HG03575 (cell line): ENCODE results near the gene VPS16.
"Not testable (repeated sequence)": the region's sequence is repeated elsewhere in the genome, so short reads cannot be mapped to it uniquely, and the experiment has no call there.

Experiments
- ATAC-seq: cut with Tn5 transposase; IDR thresholded peaks from one replicate; pipeline ENCODE4 v1.9.1; 2021; ENCODE audit not compliant: unreplicated experiment, insufficient number of reproducible peaks, low FRiP score; ENCODE audit errors: extremely low read depth

The VPS16 gene

GRCh38 chr20:2826655-2827054, 13.9 kb upstream of the VPS16 start:
- no peak for ATAC-seq

- ATAC-seq = no peak
These were observed 11.2 kb upstream of the VPS16 start for GRCh38 chr20:2829376-2829775.

- not testable (repeated sequence) for ATAC-seq
These were observed 9.3 kb upstream of the VPS16 start for GRCh38 chr20:2831206-2831605.

GRCh38 chr20:2833761-2834160, 6.8 kb upstream of the VPS16 start:
- ATAC-seq = no peak

GRCh38 chr20:2834401-2835110, 6.0 kb upstream of the VPS16 start:
- ATAC-seq = no peak

GRCh38 chr20:2835331-2835796, 5.2 kb upstream of the VPS16 start:
- no peak for ATAC-seq

GRCh38 chr20:2836035-2836434, 4.5 kb upstream of the VPS16 start:
- no peak for ATAC-seq

- ATAC-seq = no peak
These were observed 3.2 kb upstream of the VPS16 start for GRCh38 chr20:2837221-2837960.

- no peak for ATAC-seq
These were observed 2.3 kb upstream of the VPS16 start for GRCh38 chr20:2838170-2838797.

- no peak for ATAC-seq
These were observed 1.5 kb upstream of the VPS16 start for GRCh38 chr20:2838847-2839671.

GRCh38 chr20:2839732-2840137, 810 bp upstream of the VPS16 start:
- ATAC-seq = no peak

GRCh38 chr20:2840967-2841531, 504 bp downstream of the VPS16 start:
- ATAC-seq = no peak

- no peak for ATAC-seq
These were observed 5.1 kb downstream of the VPS16 start for GRCh38 chr20:2845607-2846006.

GRCh38 chr20:2846698-2847097, 6.2 kb downstream of the VPS16 start:
- no peak for ATAC-seq

GRCh38 chr20:2847802-2848201, 7.3 kb downstream of the VPS16 start:
- ATAC-seq = no peak

- no peak for ATAC-seq
These were observed 9.0 kb downstream of the VPS16 start for GRCh38 chr20:2849529-2849928.

- no peak for ATAC-seq
These were observed 10.5 kb downstream of the VPS16 start for GRCh38 chr20:2851086-2851485.

GRCh38 chr20:2858591-2858990, 18.0 kb downstream of the VPS16 start:
- ATAC-seq = no peak
